ENCODE data around the gene BTBD19. TPM values are rescaled to one million over a fixed set of nuclear protein-coding genes. Genes with fewer than 3 reads are reported as not detected.

BTBD19 gene
- total and polyA plus RNA-seq, 9 of the 15 experiments (the other 6 are each of a cell fraction or from before 2014, with no cell fraction given): 0.22 to 2.0 (median 0.95) TPM

DNA sequence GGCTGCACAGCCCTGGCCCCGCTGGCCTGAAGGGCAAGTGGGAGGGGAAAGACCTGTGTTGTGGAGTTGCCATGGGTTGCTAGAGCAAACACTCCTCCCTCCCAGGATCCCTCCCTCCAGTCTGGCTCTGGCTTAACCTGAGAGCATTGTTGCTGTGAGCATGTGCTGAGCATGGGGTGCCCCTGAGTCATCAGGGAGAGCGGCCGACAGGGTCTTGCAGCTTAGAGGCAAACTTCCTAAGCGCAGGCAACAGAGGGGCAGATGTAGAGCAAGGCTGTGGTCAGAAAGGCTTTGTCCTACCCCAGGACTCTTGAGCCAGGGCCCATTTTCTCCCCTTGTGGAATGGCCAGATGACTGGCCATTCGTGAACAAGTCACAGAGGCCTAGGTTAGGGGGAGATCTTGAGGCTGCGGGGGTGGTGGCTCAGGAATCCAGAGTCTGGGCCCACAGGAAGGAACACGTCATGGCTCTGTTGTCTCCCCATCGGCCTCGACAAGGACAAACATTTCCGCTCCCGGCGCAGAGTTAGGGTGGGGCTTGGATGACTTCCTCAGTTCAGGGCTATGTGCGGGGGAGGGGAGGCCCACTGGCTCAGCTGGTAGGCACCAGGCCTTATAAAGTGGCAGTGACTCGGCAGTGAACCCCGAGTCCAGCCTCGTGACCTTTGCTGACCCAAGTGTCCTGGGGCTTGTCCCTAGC, 810 bp upstream of the BTBD19 start (continued):
- TF ChIP-seq ELF2 (CRISPR knock-in tag; IDR thresholded peaks at IDR 0.05) (no peak; the same call in 1 of the 2 replicates), STAG1 (CRISPR knock-in tag; IDR thresholded peaks at IDR 0.05; ENCODE audit: borderline replicate concordance) (no peak), ILK (tag; IDR thresholded peaks at IDR 0.05; ENCODE audit: borderline replicate concordance, low read depth) (no peak), SIN3A (IDR thresholded peaks at IDR 0.05; ENCODE audit: borderline replicate concordance in 2 of 2, control insufficient read depth in 1 of 2, low read depth in 2 of 2, low read length in 2 of 2) (peak; percentile 27 to 39; a peak in 2 of 4 replicates), ZNF140 (CRISPR knock-in tag; IDR thresholded peaks at IDR 0.05) (no peak), ZNF79 (CRISPR knock-in tag; IDR thresholded peaks at IDR 0.05; ENCODE audit: low read depth) (peak; percentile 55), ZNF184 (CRISPR knock-in tag; IDR thresholded peaks at IDR 0.05) (no peak), MAFF (IDR thresholded peaks at IDR 0.05; ENCODE audit: low read length) (no peak), PML (IDR thresholded peaks at IDR 0.05; ENCODE audit: low read length) (peak; percentile 66), MYNN (IDR thresholded peaks at IDR 0.05) (peak; percentile 95), MYNN (CRISPR knock-in tag; IDR thresholded peaks at IDR 0.05) (no peak), ZKSCAN3 (CRISPR knock-in tag; IDR thresholded peaks at IDR 0.05) (no peak), EP300 (IDR thresholded peaks at IDR 0.05; ENCODE audit: low read length) (peak; percentile 71; the same call in 1 of the 2 replicates)
- TF ChIP-seq, protein P1, sequence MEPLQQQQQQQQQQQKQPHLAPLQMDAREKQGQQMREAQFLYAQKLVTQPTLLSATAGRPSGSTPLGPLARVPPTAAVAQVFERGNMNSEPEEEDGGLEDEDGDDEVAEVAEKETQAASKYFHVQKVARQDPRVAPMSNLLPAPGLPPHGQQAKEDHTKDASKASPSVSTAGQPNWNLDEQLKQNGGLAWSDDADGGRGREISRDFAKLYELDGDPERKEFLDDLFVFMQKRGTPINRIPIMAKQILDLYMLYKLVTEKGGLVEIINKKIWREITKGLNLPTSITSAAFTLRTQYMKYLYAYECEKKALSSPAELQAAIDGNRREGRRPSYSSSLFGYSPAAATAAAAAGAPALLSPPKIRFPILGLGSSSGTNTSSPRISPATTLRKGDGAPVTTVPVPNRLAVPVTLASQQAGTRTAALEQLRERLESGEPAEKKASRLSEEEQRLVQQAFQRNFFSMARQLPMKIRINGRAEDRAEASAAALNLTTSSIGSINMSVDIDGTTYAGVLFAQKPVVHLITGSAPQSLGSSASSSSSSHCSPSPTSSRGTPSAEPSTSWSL (CRISPR knock-in tag; IDR thresholded peaks at IDR 0.05; ENCODE audit: borderline replicate concordance): peak; percentile 22; the same call in 1 of the 2 replicates
- TF ChIP-seq, protein P2, sequence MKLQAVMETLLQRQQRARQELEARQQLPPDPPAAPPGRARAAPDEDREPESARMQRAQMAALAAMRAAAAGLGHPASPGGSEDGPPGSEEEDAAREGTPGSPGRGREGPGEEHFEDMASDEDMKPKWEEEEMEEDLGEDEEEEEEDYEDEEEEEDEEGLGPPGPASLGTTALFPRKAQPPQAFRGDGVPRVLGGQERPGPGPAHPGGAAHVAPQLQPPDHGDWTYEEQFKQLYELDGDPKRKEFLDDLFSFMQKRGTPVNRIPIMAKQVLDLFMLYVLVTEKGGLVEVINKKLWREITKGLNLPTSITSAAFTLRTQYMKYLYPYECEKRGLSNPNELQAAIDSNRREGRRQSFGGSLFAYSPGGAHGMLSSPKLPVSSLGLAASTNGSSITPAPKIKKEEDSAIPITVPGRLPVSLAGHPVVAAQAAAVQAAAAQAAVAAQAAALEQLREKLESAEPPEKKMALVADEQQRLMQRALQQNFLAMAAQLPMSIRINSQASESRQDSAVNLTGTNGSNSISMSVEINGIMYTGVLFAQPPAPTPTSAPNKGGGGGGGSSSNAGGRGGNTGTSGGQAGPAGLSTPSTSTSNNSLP (IDR thresholded peaks at IDR 0.05; ENCODE audit: borderline replicate concordance, low read depth, low read length): no peak
- TF ChIP-seq, protein P3, sequence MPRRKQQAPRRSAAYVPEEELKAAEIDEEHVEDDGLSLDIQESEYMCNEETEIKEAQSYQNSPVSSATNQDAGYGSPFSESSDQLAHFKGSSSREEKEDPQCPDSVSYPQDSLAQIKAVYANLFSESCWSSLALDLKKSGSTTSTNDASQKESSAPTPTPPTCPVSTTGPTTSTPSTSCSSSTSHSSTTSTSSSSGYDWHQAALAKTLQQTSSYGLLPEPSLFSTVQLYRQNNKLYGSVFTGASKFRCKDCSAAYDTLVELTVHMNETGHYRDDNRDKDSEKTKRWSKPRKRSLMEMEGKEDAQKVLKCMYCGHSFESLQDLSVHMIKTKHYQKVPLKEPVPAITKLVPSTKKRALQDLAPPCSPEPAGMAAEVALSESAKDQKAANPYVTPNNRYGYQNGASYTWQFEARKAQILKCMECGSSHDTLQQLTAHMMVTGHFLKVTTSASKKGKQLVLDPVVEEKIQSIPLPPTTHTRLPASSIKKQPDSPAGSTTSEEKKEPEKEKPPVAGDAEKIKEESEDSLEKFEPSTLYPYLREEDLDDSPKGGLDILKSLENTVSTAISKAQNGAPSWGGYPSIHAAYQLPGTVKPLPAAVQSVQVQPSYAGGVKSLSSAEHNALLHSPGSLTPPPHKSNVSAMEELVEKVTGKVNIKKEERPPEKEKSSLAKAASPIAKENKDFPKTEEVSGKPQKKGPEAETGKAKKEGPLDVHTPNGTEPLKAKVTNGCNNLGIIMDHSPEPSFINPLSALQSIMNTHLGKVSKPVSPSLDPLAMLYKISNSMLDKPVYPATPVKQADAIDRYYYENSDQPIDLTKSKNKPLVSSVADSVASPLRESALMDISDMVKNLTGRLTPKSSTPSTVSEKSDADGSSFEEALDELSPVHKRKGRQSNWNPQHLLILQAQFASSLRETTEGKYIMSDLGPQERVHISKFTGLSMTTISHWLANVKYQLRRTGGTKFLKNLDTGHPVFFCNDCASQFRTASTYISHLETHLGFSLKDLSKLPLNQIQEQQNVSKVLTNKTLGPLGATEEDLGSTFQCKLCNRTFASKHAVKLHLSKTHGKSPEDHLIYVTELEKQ (CRISPR knock-in tag; IDR thresholded peaks at IDR 0.05): peak; percentile 66
- TF ChIP-seq, protein P4, sequence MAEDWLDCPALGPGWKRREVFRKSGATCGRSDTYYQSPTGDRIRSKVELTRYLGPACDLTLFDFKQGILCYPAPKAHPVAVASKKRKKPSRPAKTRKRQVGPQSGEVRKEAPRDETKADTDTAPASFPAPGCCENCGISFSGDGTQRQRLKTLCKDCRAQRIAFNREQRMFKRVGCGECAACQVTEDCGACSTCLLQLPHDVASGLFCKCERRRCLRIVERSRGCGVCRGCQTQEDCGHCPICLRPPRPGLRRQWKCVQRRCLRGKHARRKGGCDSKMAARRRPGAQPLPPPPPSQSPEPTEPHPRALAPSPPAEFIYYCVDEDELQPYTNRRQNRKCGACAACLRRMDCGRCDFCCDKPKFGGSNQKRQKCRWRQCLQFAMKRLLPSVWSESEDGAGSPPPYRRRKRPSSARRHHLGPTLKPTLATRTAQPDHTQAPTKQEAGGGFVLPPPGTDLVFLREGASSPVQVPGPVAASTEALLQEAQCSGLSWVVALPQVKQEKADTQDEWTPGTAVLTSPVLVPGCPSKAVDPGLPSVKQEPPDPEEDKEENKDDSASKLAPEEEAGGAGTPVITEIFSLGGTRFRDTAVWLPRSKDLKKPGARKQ (CRISPR knock-in tag; IDR thresholded peaks at IDR 0.05): no peak
- TF ChIP-seq, protein P5, sequence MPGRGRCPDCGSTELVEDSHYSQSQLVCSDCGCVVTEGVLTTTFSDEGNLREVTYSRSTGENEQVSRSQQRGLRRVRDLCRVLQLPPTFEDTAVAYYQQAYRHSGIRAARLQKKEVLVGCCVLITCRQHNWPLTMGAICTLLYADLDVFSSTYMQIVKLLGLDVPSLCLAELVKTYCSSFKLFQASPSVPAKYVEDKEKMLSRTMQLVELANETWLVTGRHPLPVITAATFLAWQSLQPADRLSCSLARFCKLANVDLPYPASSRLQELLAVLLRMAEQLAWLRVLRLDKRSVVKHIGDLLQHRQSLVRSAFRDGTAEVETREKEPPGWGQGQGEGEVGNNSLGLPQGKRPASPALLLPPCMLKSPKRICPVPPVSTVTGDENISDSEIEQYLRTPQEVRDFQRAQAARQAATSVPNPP (IDR thresholded peaks at IDR 0.05; ENCODE audit: borderline replicate concordance, insufficient read depth, insufficient read length): no peak

Measured in K562 (cell line).